Eye (tissue), 1 donor: ENCODE results near the gene ZNF786.
"Not testable (repeated sequence)": the region's sequence is repeated elsewhere in the genome, so short reads cannot be mapped to it uniquely, and the experiment has no call there.

Experiments
- DNase-seq: peaks from one replicate; pipeline ENCODE4 v3.0.0-alpha.2; 2015

ZNF786 gene, protein sequence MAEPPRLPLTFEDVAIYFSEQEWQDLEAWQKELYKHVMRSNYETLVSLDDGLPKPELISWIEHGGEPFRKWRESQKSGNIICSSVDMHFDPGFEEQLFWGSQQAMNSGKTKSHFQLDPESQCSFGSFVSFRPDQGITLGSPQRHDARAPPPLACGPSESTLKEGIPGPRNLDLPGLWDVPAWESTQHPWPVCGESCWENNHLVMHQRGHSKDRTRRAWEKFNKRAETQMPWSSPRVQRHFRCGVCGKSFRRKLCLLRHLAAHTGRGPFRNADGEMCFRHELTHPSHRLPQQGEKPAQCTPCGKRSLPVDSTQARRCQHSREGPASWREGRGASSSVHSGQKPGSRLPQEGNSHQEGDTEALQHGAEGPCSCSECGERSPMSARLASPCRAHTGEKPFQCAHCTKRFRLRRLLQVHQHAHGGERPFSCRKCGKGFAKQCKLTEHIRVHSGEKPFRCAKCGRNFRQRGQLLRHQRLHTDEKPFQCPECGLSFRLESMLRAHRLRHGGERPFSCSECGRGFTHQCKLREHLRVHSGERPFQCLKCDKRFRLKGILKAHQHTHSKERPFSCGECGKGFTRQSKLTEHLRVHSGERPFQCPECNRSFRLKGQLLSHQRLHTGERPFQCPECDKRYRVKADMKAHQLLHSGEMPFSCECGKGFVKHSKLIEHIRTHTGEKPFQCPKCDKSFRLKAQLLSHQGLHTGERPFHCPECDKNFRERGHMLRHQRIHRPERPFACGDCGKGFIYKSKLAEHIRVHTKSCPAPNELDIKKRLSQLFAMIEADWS

DNA sequence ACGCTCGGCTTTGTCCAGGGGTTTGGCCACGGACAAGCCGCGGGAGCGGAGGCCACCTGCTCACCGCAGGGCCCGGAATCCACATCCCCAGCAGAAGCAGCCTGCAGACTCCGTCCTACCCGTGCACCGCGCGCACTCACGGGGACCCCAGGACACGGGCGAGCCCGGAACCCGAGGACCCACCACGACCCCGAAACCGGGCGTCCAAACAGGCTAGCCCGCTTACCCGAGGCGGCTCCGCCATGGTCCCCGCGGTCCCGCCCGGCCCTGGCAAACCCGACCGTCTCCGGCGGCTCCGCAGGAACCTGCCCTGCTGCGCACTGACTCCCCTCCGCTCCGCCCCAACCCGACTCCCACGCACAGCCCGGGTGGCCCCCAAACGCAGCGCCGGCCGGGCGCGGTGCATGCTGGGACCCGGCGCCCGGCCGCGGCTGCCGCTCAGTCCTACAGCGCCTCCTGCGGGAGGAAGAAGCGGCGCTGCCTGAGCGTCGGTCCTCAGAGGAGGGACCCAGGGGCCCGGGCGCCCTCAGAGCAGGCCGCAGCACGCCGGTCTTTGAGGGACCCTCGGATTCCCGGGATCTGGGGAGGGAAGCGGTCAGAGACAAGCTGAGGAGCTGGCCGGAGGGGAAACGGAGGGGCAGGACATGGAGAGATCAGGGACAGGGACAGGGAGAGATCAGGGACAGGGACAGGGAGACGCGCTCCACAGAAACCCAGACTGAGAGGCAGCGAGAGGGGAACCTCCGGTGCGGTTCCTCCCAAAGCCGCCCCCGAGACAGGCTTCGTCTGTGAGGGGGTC, at the start of gene ZNF786:
ZNF786 (minus strand) TSS at position 322 of the 799 bp plus-strand sequence; CDS start at position 244, 78 bp downstream.
- DNase-seq = peak; percentile 97

DNA sequence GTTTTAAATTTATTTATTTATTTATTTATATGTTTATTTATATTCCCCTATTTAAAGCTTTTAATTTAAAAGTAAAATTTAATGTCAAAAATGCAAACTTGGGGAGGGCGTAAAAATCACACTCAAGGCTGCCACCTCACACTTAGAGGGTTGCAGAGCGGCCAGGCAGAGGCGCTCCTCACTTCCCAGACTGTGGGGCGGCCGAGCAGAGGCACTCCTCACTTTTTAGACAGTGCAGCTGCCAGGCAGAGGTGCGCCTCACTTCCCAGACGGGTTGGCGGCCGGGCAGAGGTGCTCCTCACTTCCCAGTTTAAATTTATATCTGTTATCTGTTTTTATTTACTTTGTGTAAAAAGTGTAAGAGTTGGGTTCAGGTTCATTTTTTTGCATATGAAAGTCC, 45.6 kb upstream of the ZNF786 start:
- DNase-seq = no peak

DNA sequence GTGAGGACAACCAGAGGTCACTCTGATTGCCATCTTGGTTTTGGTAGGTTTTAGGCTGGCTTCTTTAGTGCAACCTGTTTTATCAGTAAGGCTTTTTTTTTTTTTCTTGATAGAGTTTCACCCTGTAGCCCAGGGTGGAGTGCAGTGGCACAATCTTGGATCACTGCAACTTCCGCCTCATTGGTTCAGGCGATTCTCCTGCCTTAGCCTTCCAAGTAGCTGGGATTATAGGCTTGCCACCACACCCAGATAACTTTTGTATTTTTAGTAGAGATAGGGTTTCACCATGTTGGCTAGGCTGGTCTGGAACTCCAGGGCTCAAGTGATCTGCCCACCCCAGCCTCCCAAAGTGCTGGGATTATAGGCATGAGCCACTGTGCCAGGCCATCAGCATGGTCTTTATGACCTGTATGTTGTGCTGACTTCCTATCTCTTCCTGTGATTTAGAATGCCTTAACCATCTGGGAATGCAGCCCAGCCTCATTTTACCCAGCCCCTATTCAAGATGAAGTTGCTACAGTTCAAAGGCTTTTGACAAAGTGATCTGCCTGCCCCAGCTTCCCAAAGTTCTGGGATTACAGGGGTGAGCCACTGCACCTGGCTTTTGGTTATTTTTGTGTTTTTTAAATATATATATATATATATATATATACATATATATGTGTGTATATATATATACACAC, 42.7 kb upstream of the ZNF786 start:
- no peak for DNase-seq

DNA sequence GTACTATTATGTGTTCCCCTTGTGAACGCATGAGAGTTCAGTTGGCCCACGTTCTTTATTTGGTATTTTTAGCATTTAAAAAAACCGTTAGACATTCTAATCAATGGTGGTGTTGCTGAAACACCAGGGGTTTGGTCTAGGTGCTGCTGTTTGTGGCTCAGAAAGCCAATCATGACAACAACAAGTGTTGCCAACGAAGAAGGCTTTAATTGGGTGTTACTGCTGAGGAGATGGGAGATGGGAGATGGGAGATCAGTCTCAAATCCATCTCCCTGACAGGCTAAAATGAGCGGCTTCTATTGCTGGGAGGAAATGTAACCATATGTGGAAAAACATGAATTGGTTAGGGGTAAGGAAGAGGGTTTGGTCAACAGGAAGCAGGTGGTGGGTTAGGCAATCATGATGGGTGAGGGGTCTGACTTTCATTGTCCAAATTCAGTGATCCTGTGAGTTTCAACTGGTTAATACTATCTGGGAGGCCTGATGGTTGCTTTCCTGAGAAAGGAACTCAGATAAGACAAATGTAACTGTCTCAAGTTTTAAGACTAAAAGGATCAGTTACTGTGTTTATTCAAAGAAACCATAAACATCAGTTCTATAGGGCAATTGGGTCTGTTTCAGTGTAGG, 40.2 kb upstream of the ZNF786 start:
- DNase-seq = no peak

DNA sequence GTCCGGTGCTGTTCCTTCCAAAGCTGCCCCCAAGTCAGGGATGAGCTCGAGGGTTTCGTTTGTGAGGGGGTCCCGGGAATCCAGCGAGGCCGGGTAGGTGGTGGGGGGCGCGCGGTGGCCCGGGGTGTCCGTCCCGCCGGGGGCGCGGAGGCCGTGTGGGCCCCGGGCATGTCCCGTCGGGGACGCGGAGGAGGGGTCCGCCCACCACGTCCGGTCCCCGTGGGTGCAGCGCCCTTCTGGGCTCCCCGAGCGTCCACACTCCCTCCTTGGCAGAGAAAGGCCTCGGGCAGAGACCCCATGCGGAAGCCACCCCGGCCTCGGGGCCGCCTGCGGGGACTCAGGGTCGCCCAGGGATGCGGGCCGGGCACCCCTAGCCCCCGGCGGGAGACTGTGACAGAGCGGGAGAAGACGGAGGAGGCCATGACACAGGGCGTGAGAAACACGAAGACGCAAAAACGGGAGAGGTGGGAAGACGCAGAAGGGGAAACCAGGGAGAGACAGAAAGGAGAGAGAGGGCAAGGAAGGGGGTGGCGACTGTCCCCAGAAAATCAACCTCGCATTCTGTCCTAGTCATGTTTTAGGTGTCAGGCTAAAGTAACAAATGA, 36.2 kb upstream of the ZNF786 start:
- peak; percentile 87 for DNase-seq

DNA sequence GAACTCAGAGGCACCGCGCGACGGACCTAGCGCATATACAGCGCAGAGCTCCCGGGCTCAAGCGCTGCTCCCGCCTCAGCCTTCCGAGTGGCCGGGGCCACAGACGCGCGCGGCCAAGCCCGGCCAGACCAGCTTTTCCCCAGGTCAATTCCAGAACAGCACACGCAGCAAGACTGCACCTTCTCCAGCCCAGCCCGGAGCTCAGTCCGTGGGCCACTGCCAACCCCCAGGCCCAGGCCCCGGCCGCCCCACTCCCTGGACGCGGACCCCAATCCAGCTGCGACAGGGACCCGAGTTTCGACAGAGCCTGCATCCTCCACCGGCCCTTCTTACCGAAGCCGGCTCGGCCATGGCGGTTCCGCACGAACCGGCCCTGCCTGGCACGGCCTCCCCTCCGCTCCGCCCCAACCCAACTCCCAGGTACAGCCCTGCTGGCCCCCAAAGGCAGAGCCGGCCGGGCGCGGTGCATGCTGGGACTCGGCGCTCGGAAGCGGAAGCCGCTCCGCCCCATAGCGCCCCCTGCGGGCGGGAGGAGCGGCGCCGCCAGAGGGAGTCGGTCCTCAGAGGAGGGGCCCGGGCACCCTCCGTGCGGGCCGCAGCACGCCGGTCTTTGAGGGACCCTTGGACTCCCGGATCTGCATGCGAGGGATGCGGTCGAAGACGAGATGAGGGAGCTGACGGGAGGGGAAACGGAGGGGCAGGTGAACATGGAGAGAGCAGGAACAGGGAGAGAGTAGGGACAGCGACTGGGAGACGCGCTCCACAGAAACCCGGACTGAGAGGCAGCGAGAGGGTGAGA, 35.5 kb upstream of the ZNF786 start, which contains the start of gene ZNF425:
ZNF425 (minus strand) TSS at position 462 of the 799 bp plus-strand sequence; CDS start at position 351, 111 bp downstream.
- peak; percentile 98 for DNase-seq

DNA sequence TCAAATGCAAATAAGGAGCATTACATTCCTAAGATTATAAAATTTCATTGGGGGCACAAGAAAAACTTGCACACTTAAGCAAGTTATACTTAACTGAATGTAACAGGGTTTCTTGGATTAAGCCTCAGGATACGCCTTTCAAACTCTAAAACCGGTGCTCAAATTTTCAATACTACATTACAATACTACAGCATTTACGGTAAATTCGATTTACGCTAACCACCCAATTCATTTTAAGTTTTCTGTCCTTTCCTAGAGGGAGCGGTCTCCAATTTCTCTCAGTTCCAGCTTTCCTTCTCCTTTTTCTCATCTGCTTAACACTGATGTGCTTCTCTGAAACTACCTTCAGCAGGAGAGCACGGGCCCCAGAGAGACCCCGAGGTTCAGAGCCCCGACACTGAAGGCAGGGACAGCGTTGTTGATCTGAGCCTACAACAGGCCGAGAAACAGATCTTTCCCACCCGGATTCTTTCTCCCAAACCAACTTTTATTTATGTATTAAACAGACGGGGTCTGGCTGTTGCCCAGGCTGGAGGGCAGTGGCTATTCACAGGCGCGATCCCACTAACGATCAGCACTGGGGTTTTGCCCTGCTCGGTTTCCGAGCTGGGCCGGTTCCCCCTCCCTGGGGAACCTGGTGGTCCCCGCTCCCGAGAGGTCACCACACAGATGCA, 34.8 kb upstream of the ZNF786 start:
- DNase-seq = peak; percentile 1

DNA sequence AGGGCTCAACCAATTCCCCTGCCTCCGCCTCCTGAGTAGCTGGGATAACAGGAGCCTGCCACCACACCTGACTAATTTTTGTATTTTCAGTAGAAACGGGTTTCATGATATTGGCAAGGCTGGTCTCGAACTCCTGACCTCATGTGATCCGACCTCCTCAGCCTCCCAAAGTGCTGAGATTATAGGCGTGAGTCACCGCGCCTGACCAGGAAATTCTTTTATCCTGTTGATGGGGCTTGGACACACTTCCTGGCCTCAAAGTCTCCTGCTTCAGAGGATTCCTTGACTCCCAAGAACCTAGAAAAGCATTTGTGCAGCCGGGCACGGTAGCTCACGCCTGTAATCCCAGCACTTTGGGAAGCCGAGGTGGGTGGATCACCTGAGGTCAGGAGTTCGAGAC, 19.5 kb upstream of the ZNF786 start:
- no peak for DNase-seq

DNA sequence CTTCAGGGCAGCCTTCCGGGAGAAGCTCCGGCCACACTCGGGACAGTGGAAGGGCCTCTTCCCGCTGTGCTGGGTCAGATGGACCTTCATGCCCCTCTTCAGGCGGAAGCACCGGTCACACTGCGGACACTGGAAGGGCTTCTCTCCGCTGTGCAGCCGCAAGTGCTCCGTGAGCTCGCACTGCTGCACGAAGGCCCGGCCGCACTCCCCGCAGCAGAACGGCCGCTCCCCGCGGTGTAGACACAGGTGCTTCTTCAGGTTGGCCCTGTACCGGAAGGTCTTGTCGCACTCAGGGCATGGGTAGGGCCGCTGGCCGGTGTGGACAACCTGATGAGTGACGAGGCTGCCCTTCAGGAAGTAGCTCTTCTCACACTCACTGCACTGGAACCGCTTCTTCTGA, 14.2 kb upstream of the ZNF786 start:
- DNase-seq = no peak

DNA sequence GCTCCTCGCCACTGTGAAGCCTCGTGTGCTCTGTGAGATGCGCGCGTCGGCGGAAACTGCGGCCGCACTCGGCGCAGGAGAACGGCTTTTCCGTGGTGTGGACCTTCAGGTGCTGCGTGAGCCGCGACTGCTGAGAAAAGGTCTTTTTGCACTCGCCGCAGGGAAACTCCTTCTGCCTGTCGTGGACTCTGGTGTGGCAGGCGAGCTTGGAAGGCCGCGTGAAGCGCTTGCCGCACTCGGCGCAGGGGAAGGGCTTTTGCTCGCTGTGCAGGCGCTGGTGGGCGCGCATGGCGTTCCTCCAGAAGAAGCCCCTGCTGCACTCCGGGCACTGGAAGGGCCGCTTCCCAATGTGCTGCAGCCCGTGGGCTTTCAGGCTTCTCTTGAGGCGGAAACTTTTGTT, 13.7 kb upstream of the ZNF786 start:
- DNase-seq = no peak

DNA sequence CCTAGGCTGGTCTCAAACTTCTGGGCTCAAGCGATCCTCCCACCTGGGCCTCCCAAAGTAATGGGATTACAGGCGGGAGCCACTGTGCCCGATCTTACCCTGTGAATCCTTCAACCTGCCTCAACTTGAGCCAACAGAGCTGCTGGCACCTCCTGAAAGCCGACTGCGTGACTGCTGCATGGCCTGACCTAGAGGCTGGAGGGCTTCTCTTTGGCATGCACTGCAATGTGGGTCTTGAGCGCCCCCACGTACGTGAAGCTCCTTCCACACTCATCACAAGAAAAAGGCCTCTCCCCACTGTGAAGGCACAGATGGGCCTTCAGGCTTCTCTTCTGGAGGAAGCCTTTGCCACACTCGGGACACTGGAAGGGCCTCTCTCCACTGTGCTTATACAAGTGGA, 12.9 kb upstream of the ZNF786 start:
- DNase-seq = no peak

DNA sequence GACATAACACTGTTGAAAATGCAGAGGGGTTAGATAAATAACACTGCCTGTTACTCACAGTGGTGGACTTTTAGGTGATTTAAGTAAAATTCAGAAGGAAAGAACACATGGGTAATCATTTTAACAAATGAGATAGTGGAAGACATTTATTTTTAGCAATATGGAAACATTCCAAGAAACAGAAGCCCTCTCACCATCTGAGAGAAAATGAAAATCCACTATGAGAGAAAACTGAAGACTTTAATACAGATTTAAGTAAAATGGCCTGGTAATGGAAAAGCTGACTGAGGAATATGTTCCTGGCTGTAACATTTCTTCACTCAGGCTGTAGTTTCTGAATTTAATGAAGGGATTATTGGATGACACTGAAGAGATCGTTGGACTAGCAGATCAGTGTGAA, 12.1 kb upstream of the ZNF786 start:
- no peak for DNase-seq

DNA sequence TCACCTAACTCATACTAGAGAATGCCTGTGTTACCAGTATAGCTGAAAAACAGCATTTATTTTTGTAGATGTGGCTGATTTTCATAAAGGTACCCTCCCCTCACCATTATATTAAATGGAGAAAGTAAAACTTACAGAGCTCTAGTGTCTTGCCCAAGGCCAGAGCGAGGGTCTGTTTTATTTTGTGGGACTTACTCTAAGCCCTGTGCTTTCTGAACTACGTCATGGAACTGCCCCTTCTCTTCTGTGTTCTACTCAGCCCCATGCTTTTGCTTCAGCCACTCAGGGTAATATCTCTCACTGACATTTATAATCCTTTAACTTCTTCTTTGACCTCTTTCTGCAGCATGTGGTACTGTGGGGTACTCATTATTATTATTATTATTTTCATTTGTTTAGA, 10.3 kb upstream of the ZNF786 start:
- no peak for DNase-seq

DNA sequence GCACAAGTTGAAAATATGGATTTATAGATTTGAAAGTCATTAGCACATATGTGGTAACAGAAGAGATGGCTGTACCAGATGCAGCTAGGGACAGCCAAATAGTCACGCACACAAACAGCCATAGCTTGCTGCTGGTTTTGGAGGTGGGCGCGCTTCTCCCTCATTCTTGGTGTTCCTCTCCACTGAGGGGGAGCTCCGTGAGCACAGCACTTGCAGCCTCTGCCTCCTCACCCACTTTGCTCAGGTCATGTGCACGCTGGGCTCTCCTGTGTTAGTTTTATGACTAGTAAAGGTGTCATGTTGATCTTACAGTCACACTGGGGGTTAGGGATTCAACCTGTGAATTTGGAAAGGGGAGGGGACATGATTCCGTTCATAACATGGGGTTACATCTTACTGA, 8.5 kb upstream of the ZNF786 start:
- no peak for DNase-seq

DNA sequence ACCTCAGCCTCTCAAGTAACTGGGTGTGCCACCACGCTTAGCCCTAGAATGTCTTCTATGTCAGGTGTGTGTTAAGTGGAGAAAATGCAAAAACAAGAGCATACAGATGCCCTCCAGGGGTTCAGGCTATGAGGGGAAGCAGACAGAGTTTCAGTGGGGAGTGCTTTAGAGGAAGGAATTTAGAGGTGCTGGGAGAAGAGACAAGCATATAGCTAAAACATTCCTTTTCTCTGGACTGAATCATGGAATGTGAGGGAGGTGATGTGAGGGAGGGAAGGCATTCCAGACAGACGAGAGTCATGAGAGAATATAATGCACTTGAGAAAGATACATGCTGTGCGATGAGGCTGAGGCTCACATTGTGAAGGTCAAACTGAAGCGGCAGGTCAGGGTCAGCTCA, 6.6 kb upstream of the ZNF786 start:
- no peak for DNase-seq

DNA sequence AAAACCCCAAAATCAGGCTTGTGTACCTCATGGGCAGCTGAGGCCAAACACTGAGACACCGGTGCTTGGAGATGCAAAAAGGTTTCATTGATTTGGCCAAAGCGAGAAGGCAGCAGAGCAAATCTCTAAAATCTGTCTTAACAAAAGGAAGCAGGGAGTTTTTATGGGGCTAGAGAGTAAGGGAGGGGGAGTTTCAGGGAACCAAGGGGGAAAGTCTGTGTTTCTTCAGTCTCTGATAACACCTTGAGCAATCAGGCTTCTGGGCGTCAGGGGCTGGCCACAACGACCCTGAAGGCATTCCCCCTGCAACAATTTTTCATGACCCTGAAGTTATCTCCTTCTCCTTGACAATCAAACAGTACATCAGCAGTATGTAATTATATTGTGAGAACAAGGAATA, 2.7 kb upstream of the ZNF786 start:
- DNase-seq = no peak

DNA sequence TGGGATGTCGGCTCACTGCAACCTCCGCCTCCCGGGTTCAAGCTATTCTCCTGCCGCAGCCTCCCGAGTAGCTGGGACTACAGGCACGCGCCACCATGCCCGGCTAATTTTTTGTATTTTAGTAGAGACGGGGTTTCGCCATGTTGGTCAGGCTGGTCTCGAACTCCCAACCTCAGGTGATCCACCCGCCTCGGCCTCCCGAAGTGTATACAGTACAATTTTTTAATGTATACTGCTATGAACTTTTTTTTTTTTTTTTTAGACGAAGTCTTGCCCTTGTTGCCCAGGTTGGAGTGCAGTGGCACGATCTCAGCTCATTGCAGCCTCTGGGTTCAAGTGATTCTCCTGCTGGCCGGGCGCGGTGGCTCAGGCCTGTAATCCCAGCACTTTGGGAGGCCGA, 1.7 kb upstream of the ZNF786 start:
- DNase-seq = not testable (repeated sequence)

DNA sequence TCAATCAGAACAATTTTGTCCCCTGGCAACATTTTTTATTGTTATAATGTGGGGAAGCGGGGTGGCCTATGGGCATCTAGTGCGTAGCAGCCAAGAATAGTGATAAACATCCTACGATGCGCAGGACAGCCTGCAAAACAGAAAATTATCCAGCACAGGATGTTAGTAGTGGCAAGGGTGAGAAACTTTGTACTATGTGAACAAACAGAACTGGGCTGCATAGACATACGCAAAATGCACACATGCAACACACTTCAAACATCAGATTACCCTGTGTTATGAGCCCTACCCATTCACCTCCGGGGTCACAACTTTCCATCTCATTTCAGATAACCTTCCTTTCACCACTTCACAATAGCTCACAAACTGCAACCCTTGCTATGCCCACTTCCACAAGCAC, 3.1 kb downstream of the ZNF786 start:
- DNase-seq = no peak

DNA sequence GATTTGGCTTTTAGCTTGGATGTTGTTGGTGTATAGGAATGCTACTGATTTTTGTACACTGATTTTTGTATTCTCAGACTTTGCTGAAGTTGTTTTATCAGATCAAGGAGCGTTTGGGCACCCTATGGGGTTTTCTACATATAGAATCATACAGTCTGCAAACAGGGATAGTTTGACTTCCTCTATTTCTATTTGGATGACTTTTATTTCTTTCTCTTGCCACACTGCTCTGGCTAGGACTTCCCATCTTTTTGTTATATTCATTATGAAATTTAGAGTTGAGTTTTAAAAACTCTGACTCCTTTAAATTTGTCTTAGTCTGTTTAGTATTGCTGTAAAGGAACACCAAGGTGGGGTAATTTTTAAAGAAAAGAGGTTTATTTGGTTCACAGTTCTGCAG, 4.7 kb downstream of the ZNF786 start:
- no peak for DNase-seq

DNA sequence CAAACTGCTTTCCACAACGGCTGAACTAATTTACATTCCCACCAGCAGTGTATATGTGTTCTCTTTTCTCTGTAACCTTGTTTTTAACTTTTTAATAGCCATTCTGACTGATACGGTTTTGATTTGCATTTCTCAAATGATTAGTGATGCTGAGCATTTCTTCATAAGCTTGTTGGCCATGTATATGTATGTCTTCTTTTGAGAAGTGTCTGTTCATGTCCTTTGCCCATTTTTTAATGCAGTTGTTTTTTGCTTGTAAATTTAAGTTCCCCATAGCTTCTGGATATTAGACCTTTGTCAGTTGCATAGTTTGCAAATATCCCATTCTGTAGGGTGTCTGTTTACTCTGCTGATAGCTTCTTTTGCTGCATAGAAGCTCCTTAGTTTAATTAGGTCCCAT, 6.1 kb downstream of the ZNF786 start:
- DNase-seq = no peak
